Jurkat, Clone E6-1 (cell line): ENCODE measurements around the gene SLC25A41.
"Not testable (repeated sequence)": the region's sequence is repeated elsewhere in the genome, so short reads cannot be mapped to it uniquely, and the experiment has no call there.

Experiments used
- DNase-seq: peaks from one replicate; pipeline ENCODE4 v3.0.0-alpha.2; 2011; ENCODE audit warnings: low read depth, low spot score
- H3K4me3 ChIP-seq: 2 replicates; pipeline ENCODE4 v1.5.1; 2011; ENCODE audit warnings: mild to moderate bottlenecking, low read length, control low read depth, moderate library complexity

Gene SLC25A41

DNA sequence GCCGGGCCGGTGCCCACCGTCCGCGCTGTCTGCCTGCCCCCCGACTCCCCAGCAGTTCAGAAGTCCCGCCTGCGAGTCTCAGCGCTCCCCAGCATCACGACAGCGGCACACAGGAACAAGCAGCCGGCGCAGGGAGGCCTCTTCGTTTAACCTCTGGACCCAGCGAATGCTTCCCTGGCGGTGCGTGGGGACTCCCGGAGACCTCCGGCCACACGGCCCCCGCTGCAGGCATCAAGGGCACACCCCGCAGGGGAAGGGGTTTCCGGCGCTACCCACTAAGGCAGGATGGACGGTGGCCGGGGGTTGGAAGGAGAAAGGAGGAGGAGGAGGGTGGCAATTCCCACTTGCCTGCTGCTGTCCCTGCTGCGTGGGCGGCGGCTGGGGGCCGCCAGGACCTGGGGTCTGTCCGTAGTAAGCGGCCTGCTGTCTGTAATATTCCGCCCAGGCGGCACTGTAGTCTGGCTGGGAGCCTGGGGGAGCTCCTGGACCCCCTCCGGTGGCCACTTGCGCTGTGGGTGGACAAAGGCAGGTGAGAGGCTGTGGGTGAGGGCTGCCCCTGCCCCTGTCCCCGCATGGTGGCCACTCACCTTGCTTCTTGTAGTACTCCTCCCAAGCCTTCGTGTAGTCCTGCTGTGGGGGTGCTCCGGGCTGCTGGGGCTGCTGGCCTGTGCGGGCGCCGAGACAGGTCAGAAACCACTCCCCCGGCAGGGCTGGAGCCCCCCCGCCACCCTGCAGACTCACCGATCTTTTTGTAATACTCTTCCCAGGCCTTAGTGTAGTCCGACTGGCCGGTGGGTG is 18.6 kb downstream of the SLC25A41 start:
- DNase-seq: no peak
- no peak overlapping the region for H3K4me3 ChIP-seq

GRCh38 chr19:6413721-6414643 is 19.6 kb downstream of the SLC25A41 start:
- H3K4me3 ChIP-seq: no peak overlapping the region
- no peak for DNase-seq

DNA sequence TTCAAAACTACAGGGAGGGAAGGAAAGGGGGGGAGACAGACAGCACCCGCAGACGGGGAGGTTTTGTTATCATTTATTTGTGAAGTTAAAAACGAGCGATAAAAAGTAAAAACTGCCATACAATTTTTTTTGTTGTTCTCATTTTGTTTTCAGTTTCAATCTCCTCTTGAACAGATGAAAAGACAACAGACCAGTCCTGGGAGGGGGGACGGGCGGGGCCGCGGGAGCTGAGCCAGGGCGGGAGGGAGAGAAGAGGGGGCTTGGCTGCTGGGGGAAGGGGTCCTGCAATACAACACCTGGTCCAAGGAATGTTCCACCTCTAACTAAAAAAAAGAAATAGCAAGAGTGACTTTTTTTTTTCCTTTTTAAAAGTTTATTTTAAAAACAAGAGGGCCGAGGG is 20.3 kb downstream of the SLC25A41 start:
- DNase-seq: no peak

GRCh38 chr19:6412447-6413091 is 21.0 kb downstream of the SLC25A41 start:
- no peak overlapping the region for H3K4me3 ChIP-seq
- no peak for DNase-seq

More for the DNA sequence above, 20.3 kb downstream of the SLC25A41 start:
- no peak overlapping the region for H3K4me3 ChIP-seq

DNA sequence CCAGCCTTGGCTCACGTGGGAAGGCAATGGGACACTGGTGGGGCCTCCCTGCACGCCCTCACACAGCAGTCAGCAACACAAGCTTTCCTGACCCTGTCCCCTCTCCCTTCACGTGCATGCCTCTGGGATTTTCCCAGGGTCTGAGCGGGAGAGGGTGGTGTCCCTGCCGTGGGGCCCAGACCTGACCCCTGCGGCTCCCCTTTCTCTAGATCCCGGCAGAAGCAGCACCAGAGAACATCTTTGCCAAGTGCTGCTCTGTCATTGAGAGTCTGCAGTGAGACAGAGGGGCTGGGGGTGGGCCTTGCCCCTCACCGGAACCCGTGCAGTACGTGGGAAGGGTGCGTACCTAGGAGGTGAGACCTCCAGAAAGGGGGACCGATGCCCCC is 21.5 kb downstream of the SLC25A41 start:
- DNase-seq: no peak

DNA sequence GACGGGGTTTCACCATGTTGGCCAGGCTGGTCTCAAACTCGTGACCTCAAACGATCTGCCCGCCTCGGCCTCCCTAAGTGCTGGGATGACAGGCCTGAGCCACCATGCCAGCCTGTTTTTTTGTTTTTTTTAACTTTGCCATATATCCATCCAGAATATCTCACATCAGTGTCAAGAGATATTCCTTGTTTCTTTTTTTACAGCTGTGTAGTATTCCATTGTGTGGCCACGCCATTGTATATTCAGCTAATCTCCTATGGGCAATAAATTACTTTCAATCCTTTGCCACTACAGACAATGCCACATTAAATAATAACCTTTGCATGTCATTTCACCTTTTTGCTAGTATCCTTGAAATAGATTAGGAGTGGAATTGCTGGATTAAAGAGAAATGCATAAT is 24.2 kb downstream of the SLC25A41 start:
- DNase-seq: no peak
- no peak overlapping the region for H3K4me3 ChIP-seq

More for the DNA sequence above, 21.5 kb downstream of the SLC25A41 start:
- no peak overlapping the region for H3K4me3 ChIP-seq

DNA sequence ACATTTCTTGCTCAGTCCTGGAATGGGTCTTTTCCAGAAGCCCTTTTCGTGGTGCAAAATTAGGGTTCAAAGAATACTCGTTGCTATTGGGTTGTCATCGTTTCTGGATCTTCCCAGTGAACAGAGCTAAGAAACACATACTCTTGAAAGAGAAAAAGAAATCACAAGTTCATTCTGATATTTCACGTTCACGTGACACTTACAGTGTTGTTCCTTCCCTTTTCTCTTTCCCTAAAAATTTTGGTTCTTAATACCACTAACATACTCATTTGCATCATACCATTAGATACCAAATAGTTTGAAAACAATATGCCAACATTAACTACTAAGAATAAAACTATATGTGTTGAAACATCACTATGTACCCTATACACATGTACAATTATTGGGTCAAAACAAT is 27.2 kb downstream of the SLC25A41 start:
- DNase-seq: no peak
- no peak overlapping the region for H3K4me3 ChIP-seq

GRCh38 chr19:6402837-6403608 is 30.5 kb downstream of the SLC25A41 start:
- H3K4me3 ChIP-seq: no peak overlapping the region
- DNase-seq: no peak

DNA sequence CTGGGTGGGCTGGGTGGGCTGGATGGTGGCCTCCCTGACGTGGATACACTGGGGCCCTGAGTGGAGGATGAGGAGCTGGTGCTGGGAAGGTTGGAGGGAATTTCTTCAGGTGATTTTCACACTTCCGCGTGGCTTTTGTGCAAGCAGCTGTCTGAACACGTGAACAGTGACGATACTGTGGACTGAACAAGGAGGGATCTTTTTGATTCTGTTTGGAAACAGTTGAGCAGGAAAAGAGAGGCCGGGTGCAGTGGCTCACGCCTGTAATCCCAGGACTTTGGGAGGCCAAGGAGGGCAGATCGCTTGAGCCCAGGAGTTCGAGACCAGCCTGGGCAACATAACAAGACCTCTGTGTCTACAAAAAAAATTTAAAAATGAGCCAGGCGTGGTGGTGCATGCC is 31.5 kb downstream of the SLC25A41 start:
- no peak overlapping the region for H3K4me3 ChIP-seq
- DNase-seq: no peak

GRCh38 chr19:6400062-6400944 is 33.3 kb downstream of the SLC25A41 start:
- not testable (repeated sequence) for DNase-seq

GRCh38 chr19:6396305-6396704 is 37.3 kb downstream of the SLC25A41 start:
- H3K4me3 ChIP-seq: no peak overlapping the region
- DNase-seq: no peak

More at GRCh38 chr19:6400062-6400944, 33.3 kb downstream of the SLC25A41 start:
- H3K4me3 ChIP-seq: not testable (repeated sequence)

- H3K4me3 ChIP-seq: no peak overlapping the region
Observed at GRCh38 chr19:6394831-6395230, 38.7 kb downstream of the SLC25A41 start.

DNA sequence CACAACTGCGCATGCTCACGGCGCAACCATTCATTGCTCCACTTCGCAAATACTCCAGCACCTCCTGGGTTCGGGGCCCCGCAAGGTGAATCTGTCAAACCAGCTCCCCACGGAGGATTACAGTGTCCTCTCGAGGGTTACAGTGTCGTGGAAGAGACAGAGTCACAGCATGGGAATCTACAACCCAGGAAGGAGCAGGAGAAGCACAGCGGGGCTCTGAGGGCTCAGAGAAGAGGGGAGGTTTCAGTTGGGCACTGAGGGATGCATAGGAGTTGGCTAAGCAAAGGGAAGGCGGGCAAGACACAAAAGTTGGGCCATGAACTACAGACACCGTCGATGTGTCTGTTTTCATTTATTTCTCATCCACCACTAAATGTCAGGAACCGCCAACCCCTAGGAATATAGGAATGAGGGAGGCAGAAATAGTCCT is 39.6 kb downstream of the SLC25A41 start:
- H3K4me3 ChIP-seq: peak overlapping the region; percentile 95
- peak; percentile 92 for DNase-seq

More at GRCh38 chr19:6394831-6395230, 38.7 kb downstream of the SLC25A41 start:
- DNase-seq: no peak

- peak within 1 kb of the TSS; percentile 95 for H3K4me3 ChIP-seq
- DNase-seq: peak; percentile 93
Observed at GRCh38 chr19:6393074-6393982, 40.2 kb downstream of the SLC25A41 start, which contains the start of gene GTF2F1. Gene GTF2F1 (minus strand): TSS chr19:6393164. CDS start chr19:6392995, 169 bp downstream.

DNA sequence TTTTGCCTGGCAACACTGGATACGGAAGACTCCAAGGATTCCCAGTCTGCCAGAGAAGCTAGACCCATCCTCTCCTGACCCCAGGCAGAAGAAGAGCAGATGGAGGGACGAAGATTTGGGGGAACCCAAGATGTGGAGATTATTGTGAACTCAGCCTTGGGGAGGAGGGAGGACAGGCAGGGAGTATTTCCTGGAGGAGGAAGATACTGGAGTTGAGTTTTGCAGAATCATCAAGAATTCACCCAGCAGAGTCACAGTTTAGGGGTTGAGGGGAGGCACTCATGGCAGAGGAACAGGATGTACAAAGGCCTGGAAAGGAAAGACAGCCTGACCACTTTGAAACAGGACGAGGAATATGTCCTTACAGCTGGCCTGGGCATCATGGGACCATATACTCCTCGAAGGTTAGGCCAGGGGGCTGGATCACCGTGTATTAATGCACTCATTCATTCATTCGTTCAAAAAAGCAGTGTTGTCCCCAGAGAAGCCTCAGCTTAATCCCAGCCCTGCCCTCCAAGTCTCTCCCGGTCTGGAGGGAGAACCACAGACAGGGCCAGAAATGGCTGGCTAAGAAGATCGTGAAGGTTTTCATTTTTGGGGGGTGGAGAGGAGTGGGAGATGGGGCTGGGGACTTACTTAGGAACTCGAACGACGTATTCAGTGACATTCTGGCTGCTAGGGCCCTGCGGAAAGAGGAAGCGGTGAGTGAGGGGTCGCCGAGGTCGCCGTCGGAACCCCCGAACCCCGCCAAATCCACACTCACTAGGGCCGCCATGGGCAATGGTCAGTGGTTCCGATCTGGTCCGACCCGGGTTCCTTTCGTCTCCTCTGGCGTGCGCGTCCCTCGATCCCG is 41.1 kb downstream of the SLC25A41 start:
- H3K4me3 ChIP-seq: peak overlapping the region; percentile 95
- no peak for DNase-seq

- DNase-seq: no peak
Observed at GRCh38 chr19:6387372-6387771, 46.2 kb downstream of the SLC25A41 start.

More at GRCh38 chr19:6387372-6387771, 46.2 kb downstream of the SLC25A41 start:
- no peak overlapping the region for H3K4me3 ChIP-seq
